Colonic mucosa (tissue), 4 donors: Measurements from ENCODE around the gene KCNA5. TPM values are rescaled to one million over a fixed set of nuclear protein-coding genes. Genes with fewer than 3 reads are reported as not detected.

Source experiments
- DNase-seq: peaks from one replicate; pipeline ENCODE4 v3.0.0-alpha.2; 2020
- H3K27ac ChIP-seq: fragments of 200-600 bp; one replicate; pipeline ENCODE4 v1.8.0; 2021
- H3K27me3 ChIP-seq: fragments of 200-600 bp; one replicate; pipeline ENCODE4 v1.8.0; 2021
- H3K36me3 ChIP-seq: fragments of 200-600 bp; one replicate; pipeline ENCODE4 v1.8.0; 2021
- H3K4me1 ChIP-seq: fragments of 200-600 bp; one replicate; pipeline ENCODE4 v1.8.0; 2021; ENCODE audit warnings: mild to moderate bottlenecking
- H3K4me3 ChIP-seq: fragments of 200-600 bp; one replicate; pipeline ENCODE4 v1.8.0; 2021
- H3K9ac ChIP-seq, 2 donors: one replicate each; pipeline ENCODE4 v1.7.0; 2013; ENCODE audit warnings: control low read depth in 2 of 2, low read depth in 2 of 2, low read length in 2 of 2
- H3K9me3 ChIP-seq: fragments of 200-600 bp; one replicate; pipeline ENCODE4 v1.8.0; 2021
- intact Hi-C: fragments of 100-400 bp; cut with DNase I; formaldehyde crosslinking; loops from one replicate; pipeline ENCODE4 v1.14.1; 2022
- total RNA-seq, 2 donors: library from RNA; stranded (reverse); fragmentation: NEBNext Ultra II Directional in 1 of 2; extraction: Animal tissue kit (Norgen Biotek cat#: 25700) in 1 of 2; gene quantifications; one replicate each; pipeline ENCODE4 v1.2.1, GENCODE V29; 2021
- TF ChIP-seq, protein P1 (sequence below): fragments of 200-600 bp; IDR thresholded peaks from one replicate; pipeline ENCODE4 v1.8.0; 2022; ENCODE audit warnings: antibody characterized with exemption, mild to moderate bottlenecking
- donor health status: healthy.
- donor health status: DM: no; HTN: no; CAD: no.
- donor health status: DM: no; HTN: no; CAD: no.

Gene KCNA5
- total RNA-seq, 2 donors from 2014 or later = 0.11 TPM; not detected in 1

DNA sequence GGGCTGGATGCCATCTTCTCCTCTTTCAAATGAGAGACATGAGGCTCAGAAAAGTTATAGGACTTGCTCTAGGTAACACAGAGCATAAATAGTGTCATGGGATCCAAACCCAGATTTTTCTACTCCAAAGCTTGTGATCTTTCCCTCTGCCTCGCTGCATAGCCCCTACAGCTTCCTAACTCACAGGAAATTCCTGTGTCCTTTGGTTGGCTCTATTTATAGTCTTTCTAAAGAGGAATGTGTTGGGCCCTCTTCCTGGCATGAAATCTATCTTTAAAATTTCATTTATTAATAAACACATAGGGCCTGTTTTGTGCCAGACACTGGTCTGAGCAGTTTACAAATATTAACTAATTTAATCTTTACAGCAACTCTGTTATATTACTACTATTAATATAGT is 9.8 kb upstream of the KCNA5 start:
- H3K36me3 ChIP-seq = no peaks in the 10 kb centered on the region
- no peak overlapping the region for H3K9ac ChIP-seq
- TF ChIP-seq, protein P1, sequence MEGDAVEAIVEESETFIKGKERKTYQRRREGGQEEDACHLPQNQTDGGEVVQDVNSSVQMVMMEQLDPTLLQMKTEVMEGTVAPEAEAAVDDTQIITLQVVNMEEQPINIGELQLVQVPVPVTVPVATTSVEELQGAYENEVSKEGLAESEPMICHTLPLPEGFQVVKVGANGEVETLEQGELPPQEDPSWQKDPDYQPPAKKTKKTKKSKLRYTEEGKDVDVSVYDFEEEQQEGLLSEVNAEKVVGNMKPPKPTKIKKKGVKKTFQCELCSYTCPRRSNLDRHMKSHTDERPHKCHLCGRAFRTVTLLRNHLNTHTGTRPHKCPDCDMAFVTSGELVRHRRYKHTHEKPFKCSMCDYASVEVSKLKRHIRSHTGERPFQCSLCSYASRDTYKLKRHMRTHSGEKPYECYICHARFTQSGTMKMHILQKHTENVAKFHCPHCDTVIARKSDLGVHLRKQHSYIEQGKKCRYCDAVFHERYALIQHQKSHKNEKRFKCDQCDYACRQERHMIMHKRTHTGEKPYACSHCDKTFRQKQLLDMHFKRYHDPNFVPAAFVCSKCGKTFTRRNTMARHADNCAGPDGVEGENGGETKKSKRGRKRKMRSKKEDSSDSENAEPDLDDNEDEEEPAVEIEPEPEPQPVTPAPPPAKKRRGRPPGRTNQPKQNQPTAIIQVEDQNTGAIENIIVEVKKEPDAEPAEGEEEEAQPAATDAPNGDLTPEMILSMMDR = no peak
- no peaks in the 10 kb centered on the region for H3K27me3 ChIP-seq
- H3K27ac ChIP-seq = no peak overlapping the region
- DNase-seq = no peak
- intact Hi-C loops = no loop called here
- H3K4me3 ChIP-seq = no peak overlapping the region
- no peaks in the 10 kb centered on the region for H3K9me3 ChIP-seq
- no peaks in the 10 kb centered on the region for H3K4me1 ChIP-seq

DNA sequence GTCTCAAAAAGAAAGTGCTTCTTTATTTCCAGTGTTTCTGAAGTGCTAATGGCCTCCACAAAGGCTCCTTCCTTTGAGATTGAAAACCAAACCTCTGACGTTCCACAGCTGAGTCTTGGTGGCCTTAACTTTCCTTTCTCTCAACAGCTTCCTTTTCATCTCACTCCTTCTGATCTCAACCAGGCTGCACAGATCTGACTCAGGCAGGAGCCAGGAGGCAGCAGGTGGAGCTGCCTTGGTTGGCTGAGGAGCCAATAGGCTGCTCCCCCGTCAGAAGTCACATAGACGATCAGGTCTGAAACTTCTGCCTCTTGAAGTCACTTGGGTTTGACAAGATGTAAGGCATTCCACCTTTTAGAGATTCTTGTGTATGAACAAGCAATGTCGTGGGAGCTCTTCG is 9.1 kb upstream of the KCNA5 start:
- TF ChIP-seq, protein P1 = no peak
- Histone ChIP-seq H3K36me3 (no peaks in the 10 kb centered on the region), H3K4me1 (no peaks in the 10 kb centered on the region), H3K27me3 (no peaks in the 10 kb centered on the region), H3K27ac (no peak overlapping the region), H3K9me3 (no peaks in the 10 kb centered on the region), H3K9ac (no peak overlapping the region), H3K4me3 (no peak overlapping the region)
- intact Hi-C loops = no loop called here
- DNase-seq = no peak

- no peak overlapping the region for H3K4me3 ChIP-seq
- H3K9me3 ChIP-seq = no peaks in the 10 kb centered on the region
- H3K27ac ChIP-seq = no peak overlapping the region
- intact Hi-C loops = no loop called here
- no peaks in the 10 kb centered on the region for H3K27me3 ChIP-seq
- TF ChIP-seq, protein P1 = no peak
- no peaks in the 10 kb centered on the region for H3K4me1 ChIP-seq
- H3K36me3 ChIP-seq = no peaks in the 10 kb centered on the region
- no peak for DNase-seq
- no peak overlapping the region for H3K9ac ChIP-seq
These were observed 8.1 kb upstream of the KCNA5 start for GRCh38 chr12:5035618-5036017.

GRCh38 chr12:5036031-5036430 is 7.6 kb upstream of the KCNA5 start:
- Histone ChIP-seq H3K9ac (no peak overlapping the region), H3K36me3 (no peaks in the 10 kb centered on the region), H3K27ac (no peak overlapping the region), H3K27me3 (no peaks in the 10 kb centered on the region), H3K4me1 (no peaks in the 10 kb centered on the region), H3K4me3 (no peak overlapping the region), H3K9me3 (no peaks in the 10 kb centered on the region)
- no peak for DNase-seq
- intact Hi-C loops = no loop called here
- TF ChIP-seq, protein P1 = no peak

GRCh38 chr12:5037795-5038357 is 5.8 kb upstream of the KCNA5 start:
- TF ChIP-seq, protein P1 = no peak
- Histone ChIP-seq H3K9ac (no peak overlapping the region), H3K9me3 (no peaks in the 10 kb centered on the region), H3K4me3 (no peak overlapping the region), H3K27me3 (no peaks in the 10 kb centered on the region), H3K27ac (no peak overlapping the region), H3K36me3 (no peaks in the 10 kb centered on the region), H3K4me1 (no peaks in the 10 kb centered on the region)
- DNase-seq = no peak
- intact Hi-C loops = no loop called here
